ENCODE data around the gene AFF2.

The AFF2 gene

DNA sequence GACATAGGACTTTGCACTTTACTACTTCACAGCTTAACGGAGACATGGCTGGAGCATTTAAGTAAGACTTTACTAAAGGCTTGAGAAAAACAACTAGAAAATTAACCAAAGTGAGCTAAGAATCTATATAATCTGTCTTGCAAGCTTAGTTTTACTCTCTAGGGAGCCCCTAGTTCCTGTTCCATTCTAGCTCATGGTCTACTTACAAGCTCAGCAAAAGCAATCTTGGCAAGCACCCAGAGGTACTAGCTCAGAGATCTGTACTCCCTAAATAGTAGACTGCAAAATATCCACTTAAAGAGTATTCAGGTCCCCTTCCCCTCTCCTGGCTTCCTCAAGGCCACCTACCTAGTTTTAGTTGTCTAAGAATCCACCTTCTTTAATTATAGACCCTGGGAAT, 535.7 kb downstream of the AFF2 start:
- TF ChIP-seq, protein P1, sequence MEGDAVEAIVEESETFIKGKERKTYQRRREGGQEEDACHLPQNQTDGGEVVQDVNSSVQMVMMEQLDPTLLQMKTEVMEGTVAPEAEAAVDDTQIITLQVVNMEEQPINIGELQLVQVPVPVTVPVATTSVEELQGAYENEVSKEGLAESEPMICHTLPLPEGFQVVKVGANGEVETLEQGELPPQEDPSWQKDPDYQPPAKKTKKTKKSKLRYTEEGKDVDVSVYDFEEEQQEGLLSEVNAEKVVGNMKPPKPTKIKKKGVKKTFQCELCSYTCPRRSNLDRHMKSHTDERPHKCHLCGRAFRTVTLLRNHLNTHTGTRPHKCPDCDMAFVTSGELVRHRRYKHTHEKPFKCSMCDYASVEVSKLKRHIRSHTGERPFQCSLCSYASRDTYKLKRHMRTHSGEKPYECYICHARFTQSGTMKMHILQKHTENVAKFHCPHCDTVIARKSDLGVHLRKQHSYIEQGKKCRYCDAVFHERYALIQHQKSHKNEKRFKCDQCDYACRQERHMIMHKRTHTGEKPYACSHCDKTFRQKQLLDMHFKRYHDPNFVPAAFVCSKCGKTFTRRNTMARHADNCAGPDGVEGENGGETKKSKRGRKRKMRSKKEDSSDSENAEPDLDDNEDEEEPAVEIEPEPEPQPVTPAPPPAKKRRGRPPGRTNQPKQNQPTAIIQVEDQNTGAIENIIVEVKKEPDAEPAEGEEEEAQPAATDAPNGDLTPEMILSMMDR (IDR thresholded peaks at IDR 0.05; ENCODE audit: control insufficient read depth, insufficient read depth, low read depth, low read length, missing control alignments), result no peak
- no peak overlapping the region for H3K4me3 ChIP-seq (ENCODE audit: control insufficient read depth, low read depth, low read length)
- no peak for DNase-seq (ENCODE audit: low read depth)

- DNase-seq (ENCODE audit: low read depth), result no peak
- TF ChIP-seq, protein P1 (IDR thresholded peaks at IDR 0.05; ENCODE audit: control insufficient read depth, insufficient read depth, low read depth, low read length, missing control alignments), result no peak
- H3K4me3 ChIP-seq (ENCODE audit: control insufficient read depth, low read depth, low read length), result no peak overlapping the region
Observed at GRCh38 chrX:149037281-149037870, 537.0 kb downstream of the AFF2 start.

DNA sequence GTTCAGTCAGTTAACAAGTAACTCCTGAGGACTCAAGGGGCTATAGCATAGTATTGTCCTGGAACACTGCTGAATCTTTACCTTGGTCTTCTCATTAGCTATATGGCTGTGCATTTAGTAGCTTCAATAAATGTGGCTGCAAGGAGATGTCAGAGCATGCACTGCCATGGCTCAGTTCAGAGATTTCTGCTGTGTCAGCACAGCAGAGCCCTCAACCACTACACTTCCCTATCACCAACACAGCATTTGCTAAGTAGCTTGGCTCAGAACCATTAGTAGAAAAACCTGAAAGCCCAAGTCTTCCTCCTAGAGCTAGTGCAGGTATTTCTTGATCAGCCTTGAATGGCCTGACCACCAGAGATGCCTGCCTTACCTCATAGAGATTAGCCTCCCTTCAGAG, 538.6 kb downstream of the AFF2 start:
- TF ChIP-seq, protein P1 (IDR thresholded peaks at IDR 0.05; ENCODE audit: control insufficient read depth, insufficient read depth, low read depth, low read length, missing control alignments), result no peak
- H3K4me3 ChIP-seq (ENCODE audit: control insufficient read depth, low read depth, low read length), result no peak overlapping the region
- DNase-seq (ENCODE audit: low read depth), result no peak

DNA sequence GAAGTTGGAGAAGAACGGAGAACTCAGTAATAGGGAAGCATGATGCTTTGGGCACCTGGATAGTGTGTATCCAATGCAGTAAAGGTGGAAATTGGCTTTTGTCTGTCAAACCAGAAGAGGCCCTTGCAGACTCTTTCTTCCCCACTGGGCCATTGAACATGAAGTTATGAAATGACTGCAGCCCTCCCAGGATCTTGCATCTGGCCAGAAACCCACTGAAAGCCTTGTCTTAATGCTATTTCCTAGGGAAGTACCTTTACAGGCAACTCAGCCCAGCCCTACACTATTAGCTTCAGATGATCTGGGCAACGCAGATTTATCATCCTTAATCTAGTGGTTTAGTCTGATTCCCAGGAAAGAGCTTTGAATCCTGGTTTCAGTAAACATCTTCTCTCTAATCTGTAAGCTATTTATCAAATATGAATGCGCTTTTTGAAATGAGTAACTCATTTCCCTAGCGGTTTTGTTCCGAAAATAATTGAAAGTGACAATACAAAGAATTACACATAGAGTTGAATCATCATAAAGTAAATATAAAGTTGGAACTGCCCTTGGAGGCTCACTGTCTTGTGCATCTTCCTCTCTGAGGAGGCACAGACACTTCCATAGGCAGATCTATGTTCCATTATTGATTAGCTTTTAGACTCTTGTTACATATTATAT, 540.6 kb downstream of the AFF2 start:
- TF ChIP-seq, protein P1 (IDR thresholded peaks at IDR 0.05; ENCODE audit: control insufficient read depth, insufficient read depth, low read depth, low read length, missing control alignments), result no peak
- no peak overlapping the region for H3K4me3 ChIP-seq (ENCODE audit: control insufficient read depth, low read depth, low read length)
- DNase-seq (ENCODE audit: low read depth), result no peak

DNA sequence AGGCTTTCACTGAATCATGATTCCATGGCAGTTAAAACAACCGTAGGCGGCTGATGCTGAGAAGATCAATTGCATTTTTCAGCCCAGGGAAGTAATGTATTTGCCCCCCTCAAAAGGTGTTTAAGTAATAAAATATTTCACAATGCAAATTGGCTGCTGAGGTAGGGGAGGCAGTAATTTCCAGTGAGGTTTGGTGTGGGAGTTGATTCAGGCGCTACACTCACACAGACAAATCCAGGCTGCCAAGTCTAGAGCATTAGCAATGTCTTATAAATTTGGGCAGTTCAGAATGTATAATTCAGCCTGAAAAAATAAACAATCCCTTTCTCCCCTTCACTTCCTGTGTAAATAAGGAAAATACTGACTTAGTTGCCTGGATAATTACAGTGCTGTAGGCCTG, 543.0 kb downstream of the AFF2 start:
- TF ChIP-seq, protein P1 (IDR thresholded peaks at IDR 0.05; ENCODE audit: control insufficient read depth, insufficient read depth, low read depth, low read length, missing control alignments), result no peak
- no peak overlapping the region for H3K4me3 ChIP-seq (ENCODE audit: control insufficient read depth, low read depth, low read length)
- no peak for DNase-seq (ENCODE audit: low read depth)

DNA sequence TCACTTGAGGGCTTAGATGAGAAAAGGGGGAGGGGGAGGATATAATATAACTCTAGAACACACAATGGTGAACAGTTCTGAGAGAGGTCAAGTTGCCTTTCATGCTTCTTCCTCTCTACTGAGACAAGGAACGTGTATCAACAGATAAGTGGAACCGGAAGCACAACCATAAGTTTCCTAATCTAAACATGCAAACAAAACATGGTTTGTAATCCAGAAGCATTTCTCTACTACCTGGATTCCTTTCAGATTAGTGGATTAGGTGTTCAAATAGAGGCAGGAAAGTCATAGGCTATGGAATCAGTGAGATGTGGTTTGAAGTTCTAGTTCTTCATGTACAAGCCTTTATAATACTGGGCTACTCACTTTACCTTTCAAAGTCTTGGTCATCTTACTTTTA, 544.1 kb downstream of the AFF2 start:
- no peak for DNase-seq (ENCODE audit: low read depth)
- no peak overlapping the region for H3K4me3 ChIP-seq (ENCODE audit: control insufficient read depth, low read depth, low read length)
- TF ChIP-seq, protein P1 (IDR thresholded peaks at IDR 0.05; ENCODE audit: control insufficient read depth, insufficient read depth, low read depth, low read length, missing control alignments), result no peak
